ENCODE measurements around the gene DCX.

DNA sequence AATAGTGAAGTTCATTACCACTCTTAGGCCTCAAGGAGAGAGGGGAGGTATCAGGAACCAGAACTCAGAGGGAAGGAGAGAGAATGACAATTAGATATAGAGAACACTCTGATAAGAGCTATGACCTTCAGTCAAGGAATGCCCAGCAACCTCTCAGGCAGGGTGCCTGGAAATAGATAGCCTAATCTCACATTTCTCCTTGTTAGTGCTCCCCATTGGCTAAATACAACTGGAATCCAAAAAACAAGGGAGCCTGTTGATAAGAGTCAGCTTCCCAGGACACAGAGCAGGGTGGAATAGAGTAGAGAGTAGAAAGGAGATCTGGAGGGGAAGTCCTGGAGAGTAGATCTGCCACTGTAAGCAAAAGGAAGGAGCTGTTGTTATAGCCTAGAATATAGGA is 62.1 kb downstream of the DCX start:
- TF ChIP-seq, protein P1, sequence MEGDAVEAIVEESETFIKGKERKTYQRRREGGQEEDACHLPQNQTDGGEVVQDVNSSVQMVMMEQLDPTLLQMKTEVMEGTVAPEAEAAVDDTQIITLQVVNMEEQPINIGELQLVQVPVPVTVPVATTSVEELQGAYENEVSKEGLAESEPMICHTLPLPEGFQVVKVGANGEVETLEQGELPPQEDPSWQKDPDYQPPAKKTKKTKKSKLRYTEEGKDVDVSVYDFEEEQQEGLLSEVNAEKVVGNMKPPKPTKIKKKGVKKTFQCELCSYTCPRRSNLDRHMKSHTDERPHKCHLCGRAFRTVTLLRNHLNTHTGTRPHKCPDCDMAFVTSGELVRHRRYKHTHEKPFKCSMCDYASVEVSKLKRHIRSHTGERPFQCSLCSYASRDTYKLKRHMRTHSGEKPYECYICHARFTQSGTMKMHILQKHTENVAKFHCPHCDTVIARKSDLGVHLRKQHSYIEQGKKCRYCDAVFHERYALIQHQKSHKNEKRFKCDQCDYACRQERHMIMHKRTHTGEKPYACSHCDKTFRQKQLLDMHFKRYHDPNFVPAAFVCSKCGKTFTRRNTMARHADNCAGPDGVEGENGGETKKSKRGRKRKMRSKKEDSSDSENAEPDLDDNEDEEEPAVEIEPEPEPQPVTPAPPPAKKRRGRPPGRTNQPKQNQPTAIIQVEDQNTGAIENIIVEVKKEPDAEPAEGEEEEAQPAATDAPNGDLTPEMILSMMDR (IDR thresholded peaks at IDR 0.05; ENCODE audit: low read depth, low read length), result no peak
- TF ChIP-seq EZH2phosphoT487 (IDR thresholded peaks at IDR 0.05; ENCODE audit: low read depth), result no peak
